Pulmonary artery endothelial cell (primary cell): Measurements from ENCODE around the gene DIRAS3. TPM values are rescaled to one million over a fixed set of nuclear protein-coding genes. Genes with fewer than 3 reads are reported as not detected.
"Not testable (repeated sequence)": the region's sequence is repeated elsewhere in the genome, so short reads cannot be mapped to it uniquely, and the experiment has no call there.

Source experiments
- DNase-seq: peaks from one replicate; pipeline ENCODE4 v3.0.0-alpha.2; 2011; ENCODE audit warnings: low read depth, low spot score
- total RNA-seq: library from RNA; depleted of rRNA; stranded (reverse); fragments of >200 nt; gene quantifications from 2 replicates; pipeline ENCODE4 v1.2.3, GENCODE V29; 2014

The DIRAS3 gene, protein sequence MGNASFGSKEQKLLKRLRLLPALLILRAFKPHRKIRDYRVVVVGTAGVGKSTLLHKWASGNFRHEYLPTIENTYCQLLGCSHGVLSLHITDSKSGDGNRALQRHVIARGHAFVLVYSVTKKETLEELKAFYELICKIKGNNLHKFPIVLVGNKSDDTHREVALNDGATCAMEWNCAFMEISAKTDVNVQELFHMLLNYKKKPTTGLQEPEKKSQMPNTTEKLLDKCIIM
- 0.59 and 5.4 TPM in 2 replicates for total RNA-seq

DNA sequence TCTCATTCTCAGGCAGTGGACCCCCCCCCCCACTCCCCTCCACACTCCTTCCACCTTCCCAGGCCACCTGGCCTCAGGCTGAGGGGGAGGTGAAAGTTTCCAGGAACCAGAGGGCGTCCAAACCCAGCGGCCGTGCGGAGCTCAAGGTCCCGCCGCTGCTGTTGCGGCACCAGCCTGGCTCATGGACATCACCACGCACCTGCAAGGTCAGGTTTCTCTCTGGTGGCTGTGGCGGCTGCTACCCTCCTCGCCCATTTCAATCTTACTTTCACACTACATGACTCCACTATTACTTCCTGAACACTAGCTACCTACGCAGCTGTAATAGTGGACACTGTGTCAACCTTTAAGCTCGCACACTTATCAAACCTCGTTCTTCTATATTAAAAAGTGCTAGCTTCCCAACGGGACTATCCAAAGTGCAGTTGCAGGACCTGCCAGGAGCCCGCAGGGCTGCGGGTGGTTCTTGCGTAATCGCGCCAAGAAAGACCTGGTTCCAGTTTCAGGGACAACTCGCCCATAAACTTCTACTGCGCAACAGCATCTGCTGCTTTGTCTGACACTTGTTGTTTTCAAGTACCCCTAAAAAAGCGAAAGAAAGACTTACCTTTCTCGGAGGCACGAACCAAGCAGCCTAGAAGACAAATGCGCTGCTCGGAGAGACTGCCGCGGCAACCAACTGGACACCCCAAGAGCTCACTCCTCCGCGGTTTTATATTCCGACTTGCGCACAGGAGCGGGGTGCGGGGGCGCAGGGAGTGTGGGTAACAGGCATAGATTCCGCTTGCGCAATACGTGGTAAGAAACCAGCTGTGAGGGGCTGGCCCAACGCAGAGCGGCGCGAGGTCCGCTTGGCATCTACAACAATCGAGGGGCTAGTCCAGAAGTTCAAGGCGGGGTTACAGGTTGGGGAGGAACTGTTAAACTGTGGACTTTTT, at the start of gene DIRAS3:
Gene DIRAS3, minus strand, starts transcription at position 687 of the 938 bp plus-strand sequence. CDS start 3,330 bp downstream, outside the sequence.
- no peak for DNase-seq

DNA sequence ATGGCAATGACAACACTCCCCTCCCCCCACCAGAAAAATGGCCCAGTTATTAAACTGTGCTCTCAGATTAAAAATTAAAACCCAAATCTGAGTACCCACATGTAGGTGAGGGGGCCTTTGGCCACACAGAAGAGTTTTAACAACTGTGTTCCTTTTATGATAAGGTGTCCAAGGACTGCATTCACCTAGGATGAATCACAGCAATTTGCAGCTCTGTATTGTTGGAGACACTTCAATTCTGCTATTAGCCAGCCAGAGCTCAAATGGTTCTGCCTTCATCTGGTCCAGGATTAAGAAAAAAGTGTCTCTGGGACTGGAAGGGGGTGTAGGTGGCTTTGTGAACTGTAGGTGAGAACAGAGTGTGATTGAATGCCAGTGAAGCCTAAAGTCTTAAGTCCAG, 43.3 kb upstream of the DIRAS3 start:
- DNase-seq, result no peak

DNA sequence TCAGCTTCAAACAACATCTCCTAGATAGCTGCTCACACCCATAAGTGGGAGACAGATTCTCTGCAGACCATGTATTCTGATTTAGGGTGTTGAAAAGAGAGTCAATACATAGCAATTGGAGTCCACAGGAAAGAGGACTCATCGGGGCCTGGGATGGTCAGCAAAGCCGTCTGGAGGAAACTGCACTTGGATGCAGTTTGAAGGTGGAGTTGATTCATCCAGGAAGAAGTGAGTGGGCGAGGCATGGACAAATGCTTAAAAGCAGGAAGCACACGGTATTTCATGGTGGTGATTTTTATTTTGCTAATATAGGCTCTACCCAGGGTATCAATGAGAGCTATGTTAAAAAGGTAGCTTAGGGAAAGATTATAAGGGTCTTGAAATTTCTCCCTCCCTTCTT, 36.8 kb upstream of the DIRAS3 start:
- DNase-seq, result peak; percentile 15

DNA sequence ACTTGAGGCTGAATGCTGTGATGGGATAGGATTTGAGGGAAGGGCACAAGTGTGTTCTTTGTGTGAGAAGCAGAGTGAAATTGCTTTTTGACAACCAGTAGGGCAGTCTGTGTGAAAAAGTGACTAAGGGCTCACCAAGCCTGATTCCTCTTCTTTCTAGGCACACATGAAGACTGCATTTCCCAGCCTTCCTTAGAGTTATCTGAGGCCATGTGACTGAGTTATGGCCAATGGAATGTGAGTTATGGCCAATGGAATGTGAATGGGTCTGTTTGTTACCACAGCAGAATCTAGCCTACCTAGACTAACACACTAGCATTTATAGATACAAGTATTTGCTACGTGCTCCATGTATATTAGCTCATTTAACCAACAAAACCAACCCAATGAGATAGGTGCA, 35.3 kb upstream of the DIRAS3 start:
- no peak for DNase-seq

DNA sequence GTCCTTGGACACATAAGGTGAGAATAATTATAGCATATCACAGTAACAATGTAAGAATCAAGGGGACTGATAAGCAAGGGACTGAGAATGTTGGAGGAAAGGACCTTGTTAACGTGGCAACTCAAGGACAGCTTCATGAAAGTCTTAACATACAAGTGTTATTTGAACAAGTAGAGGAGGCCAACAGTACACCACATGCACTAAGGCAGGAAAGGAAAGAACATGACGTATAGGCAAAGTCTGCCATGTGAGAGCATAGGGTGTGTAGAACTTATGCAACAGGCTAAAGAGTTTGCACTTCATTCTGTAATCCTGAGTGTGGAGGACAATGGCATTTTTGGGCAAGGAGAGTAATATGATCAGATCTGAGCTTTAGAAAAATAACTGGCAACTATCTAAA, 33.3 kb upstream of the DIRAS3 start:
- no peak for DNase-seq

DNA sequence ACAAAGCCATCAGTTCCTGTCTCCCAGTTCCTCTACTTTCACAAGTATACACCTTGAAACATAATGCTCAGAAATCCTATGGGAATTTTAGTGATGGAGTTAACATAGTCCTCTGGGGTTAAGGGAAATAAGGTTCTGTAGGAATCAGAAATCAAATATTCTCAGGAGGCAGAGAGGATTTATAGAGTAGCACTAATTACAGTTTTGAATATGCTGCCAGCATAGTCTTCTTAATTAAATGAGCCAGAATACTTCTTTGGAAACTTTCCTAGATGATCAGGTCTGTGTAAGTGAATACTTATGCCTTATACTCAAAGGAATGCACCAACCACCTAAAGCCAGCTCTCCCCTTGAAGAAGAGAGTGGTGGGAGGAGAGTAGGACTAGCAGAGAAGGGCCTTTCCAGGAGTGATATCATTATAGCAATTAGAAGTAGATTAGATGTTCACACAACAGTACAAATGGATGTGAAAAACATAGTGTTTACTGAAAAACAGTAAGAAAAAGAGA, 31.4 kb upstream of the DIRAS3 start:
- no peak for DNase-seq

DNA sequence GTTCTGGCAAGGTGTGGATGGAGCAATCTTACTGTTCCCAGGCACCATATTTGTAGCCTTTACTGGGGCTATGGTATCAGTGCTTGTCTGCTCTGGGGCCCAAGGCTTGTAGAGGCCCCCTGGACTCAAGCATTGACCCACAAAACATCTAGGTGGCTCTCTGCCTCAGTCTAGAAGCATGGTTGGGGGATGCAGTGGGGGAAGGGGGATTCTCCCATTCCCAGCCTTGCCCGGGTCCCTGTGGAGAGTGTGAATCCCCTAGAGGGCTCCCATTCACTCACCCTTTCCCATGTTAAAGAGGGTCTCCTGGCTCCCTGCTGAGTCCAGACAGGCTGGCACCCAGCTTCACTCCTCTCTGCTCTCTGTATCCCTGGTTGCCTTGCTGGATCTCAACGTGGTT, 28.2 kb upstream of the DIRAS3 start:
- no peak for DNase-seq

DNA sequence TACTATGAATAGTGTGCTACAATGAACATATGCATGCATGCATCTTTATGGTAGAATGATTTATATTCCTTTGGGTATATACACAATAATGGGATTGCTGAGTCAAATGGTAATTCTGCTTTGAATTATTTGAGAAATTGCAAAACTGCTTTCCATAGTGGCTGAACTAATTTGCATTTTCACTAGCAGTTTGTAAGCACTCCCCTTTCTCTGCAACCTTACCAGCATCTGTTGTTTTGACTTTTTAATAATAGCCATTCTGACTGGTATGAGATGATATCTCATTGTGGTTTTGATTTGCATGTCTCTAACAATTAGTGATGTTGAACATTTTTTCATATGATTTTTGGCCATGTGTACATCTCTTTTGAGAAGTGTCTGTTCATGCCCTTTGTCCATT, 24.0 kb upstream of the DIRAS3 start:
- no peak for DNase-seq

DNA sequence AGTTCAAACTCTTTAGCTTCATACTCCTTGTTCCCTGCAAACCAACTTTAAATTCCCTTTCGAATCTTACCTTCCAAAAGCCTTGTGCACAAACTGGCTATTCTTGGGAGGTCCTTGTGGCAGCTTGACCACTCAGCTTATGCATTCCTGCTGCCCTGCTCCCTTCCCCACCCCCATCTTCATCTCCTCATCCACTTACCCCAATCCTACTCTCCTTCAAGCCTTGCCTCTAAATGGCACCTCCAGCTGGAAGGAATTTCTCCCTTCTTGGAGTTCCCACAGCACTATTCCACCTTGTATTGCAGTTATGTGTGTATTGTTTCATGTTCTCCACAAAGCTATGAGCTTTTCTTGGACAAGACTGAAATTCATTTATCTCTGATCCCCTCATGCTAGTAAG, 15.3 kb upstream of the DIRAS3 start:
- DNase-seq, result no peak

DNA sequence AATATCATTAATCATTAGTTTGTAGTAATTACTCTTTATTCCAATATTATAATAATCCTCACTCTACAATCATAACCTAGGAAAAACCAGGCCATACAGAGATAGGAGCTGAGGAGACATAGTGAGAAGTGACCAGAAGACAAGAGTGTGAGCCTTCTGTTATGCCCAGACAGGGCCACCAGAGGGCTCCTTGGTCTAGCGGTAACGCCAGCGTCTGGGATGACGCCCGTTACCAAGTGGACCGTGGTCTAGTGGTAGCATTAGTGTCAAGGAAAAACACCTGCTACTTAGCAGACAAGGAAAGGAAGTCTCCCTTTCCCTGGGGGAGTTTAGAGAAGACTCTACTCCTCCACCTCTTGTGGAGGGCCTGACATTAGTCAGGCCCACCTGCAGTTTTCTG, 7.6 kb upstream of the DIRAS3 start:
- not testable (repeated sequence) for DNase-seq

DNA sequence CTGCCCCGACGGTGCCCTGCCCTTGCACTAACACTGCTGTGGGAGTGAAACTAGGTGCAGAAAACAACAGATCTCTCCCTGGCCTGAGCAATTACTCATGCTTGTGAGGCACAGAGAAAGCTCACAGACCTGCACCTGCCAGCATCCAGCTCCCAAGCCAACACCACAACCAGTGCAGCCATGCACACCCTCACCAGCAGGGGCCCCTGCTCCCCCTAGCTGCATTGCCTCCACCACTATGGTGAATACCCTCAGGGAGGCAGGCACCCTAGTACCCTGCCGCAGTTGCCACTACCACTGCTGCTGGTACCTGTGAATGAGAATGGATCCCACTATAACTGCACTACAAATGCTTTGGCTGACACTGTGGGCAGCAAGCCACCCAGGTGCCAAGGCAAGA, 7.1 kb upstream of the DIRAS3 start:
- no peak for DNase-seq

DNA sequence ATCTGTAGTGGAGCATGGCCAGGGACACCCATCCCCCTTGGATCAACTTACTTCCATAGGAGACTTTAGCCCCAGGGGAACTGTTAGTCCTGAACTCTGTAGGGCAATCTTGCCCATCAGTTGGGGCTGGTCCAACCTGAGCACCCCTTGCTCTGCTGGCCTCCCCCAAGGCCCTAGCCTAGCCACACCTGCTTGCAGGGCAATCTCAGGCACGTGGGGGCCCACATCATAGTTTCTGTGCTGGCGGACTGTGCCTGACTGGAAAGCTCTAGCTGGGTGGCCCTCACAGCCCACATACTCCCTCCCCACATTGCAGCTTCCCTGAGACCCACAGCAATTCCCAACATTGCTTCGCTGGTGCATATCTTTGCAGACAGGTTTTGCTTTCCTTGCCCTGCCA, 6.6 kb upstream of the DIRAS3 start:
- DNase-seq, result no peak

DNA sequence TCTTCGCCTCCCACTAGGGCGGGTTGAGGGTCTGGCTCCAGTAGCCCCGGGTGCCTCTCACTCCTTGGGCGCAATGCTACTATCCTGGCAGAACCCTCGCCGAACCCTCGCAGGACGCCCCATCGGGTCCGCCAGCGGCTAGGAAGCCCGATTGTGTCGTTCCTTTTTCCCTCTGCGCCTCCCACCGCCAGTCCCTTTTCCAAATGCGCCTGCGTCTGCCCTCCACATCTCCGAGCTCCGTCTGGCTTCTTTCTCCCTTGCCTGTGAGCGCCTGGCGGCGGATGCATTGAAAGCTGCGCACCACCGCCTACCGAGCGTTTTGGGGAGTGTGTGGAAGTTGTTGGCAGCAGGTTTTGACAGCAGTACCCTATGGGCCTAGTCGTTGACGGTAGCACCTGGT, 1.0 kb upstream of the DIRAS3 start:
- peak; percentile 43 for DNase-seq

DNA sequence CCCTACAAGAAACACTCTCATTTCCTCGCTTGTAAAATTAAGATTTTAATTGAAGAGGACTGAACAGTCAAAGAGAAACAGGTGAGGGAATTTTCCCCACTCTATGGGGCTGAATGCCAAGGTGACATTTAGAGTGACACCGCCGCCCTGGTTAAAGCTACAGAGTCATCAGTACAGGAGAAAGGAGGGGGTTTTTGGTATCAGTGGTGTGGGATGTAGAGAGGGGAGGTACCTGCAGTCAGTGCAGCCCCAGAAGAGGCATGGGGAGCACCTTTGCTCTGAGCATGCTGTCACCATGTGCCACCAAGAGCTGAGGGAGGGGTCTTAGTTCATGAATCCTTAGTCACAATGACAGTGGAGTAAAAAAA, 2.8 kb downstream of the DIRAS3 start:
- no peak for DNase-seq

DNA sequence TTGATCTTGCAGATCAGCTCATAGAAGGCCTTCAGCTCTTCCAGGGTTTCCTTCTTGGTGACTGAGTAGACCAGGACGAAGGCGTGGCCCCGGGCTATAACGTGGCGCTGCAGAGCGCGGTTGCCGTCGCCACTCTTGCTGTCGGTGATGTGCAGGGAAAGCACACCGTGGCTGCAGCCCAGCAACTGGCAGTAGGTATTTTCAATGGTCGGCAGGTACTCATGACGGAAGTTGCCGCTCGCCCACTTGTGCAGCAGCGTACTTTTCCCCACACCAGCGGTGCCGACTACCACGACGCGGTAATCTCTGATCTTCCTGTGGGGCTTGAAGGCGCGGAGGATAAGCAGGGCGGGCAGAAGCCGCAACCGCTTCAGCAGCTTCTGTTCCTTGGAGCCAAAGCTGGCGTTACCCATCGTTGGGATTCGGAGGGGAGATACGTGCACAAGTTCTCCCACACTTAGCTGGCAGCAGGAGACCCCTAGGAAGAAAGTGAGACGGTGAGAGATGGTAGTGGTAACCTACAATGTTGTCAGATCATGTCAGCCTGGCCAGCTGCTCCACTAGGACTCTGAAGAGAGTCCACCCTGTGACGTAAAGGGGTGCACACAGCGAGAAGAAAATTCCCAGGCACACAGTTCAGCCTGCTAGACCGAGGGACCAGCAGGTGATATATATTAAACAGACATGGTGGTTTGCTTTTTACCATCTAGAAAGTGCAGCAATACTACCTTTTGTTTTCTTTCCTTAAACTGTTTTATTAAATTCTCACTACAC, 3.4 kb downstream of the DIRAS3 start:
- no peak for DNase-seq

DNA sequence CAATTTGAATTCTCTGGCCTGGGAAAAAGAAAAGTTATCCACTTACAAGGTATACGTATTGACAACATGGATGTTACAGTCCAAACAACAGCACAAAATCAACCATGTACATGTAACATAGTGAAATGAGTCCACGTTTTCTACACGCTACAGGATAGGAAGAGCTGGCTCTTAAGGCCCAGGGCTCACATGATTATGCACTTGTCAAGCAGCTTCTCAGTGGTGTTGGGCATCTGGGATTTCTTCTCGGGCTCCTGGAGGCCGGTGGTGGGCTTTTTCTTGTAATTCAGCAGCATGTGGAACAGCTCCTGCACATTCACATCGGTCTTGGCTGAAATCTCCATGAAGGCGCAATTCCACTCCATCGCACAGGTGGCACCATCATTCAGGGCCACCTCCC, 4.0 kb downstream of the DIRAS3 start:
- DNase-seq, result no peak

DNA sequence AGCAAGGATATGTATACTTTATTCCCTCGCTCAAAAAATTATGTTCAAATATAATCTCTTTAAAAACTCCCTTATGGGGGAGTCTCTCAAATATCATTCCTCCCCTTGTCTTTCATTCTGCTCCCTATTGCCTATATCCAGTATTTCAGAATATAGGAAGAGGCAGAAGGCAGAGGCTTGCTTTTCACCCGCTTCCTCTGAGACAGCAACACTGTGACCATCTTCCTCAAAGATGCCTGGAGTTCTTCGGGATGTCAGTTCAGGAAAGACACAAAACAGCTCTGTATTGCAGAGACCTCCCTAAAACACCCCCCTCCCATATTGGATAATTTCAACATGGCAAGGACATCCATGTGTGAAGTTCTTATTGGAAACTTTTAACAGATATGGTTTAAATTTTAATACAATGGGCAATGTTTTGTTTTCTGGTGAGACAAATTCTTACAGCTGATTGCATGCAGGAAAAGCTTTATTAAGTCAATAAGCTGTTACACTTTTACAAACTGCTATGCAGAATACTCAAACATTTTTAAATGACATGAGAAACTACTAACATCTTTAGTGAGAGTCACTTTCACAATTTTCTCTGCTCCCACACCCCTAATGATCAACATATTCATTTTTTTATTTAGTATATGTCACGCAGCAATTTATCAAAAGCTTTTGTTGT, 4.8 kb downstream of the DIRAS3 start:
- no peak for DNase-seq

DNA sequence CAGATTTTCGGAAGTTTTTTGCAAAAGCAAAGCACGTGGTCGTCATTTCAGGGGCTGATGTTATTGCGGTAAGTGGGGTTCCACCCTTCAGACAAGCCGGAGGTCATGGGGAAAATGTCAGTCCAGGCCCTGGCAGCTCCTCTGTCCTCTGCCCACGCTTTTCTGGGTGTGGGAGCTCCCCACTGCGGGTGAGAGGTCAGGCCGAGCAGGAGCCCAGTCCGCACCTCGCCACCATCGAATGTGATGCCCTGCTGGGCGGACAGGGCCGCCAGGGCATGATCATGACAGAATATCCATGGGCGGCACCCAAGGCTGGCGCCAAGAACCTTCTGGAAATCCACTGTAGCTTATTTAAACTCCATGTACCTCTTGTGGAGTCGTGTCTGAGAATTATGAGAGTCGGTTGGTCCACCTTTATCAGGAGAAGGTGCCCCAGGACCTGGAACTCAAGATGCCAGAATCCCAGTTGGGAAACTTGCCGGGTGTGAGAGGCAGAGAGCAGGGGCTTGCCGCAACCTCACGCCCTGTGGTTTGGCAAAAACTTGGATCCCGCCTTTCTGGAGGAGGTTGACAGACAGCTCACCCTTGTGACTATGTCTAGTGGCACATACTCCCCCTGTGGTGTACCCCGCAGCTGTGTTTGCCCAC, 6.9 kb downstream of the DIRAS3 start:
- no peak for DNase-seq

DNA sequence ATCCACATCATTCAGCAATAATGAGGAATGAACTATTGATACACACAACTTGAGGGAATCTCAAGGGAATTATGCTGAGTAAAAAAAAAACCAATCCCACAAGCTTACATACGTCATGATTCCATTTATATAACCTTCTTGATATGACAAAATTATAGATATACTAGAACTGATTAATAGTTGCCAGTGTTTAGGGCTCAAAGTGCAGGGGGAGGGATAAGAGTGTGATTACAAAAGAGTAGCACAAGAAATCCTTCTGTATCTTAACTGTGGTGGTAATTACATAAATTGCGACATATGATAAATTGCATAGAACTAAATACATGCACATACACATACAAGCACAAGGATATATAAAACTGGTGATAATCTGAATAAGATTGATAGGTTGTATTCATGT, 13.5 kb downstream of the DIRAS3 start:
- DNase-seq, result no peak

DNA sequence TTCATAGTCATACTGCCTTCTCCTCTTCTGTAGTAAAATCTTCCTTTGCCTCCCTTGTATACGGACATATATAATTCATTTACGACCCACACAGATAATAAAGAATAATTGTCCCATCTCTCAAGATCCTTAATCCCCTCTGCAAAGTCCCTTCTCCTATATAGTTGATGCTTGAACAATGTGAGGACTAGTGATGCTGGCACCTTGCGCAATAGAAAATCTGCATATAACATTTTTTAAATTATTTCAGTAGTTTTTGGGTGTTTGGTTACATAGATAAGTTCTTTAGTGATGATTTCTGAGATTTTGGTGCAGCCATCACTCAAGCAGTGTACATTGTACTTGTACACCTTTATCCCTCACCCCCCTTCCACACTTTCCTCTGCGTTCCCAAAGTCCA, 21.0 kb downstream of the DIRAS3 start:
- no peak for DNase-seq

DNA sequence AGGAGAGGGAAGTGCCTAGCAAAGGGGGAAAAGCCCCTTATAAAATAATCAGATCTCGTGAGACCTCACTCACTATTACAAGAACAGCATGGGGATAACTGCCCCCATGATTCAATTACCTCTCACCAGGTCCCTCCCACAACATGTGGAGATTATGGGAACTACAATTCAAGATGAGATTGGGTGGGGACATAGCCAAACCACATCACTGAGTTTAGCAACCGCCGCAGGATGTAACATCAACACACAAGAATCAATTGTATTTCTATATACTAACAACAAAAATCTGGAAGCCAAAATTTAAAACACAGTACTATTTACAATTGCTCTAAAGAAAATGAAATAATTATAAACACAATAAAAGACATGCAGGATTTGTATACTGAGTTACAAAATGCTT, 21.9 kb downstream of the DIRAS3 start:
- DNase-seq, result no peak
